Right lobe of liver (tissue), 4 donors: ENCODE measurements around the gene SPIN4.

Experiments used
- CTCF ChIP-seq, 4 donors: fragments of 200-600 bp in 3 of 4; fragments of 450-650 bp in 1 of 4; IDR thresholded peaks; one replicate each; pipeline versions ENCODE4 v1.5.1 to v1.8.0; 2016 to 2022; ENCODE audit warnings: antibody characterized with exemption in 4 of 4, mild to moderate bottlenecking in 2 of 4
- POLR2A ChIP-seq: fragments of 450-650 bp; IDR thresholded peaks from one replicate; pipeline ENCODE4 v1.6.1; 2017; ENCODE audit warnings: antibody characterized with exemption, mild to moderate bottlenecking
- donor health status: DM: no; HTN: no; CAD: no.
- donor health status: DM: no; HTN: no; CAD: no.
- donor health status: DM: no; HTN: yes; CAD: no.

GRCh38 chrX:63394872-63395271 is 43.7 kb upstream of the SPIN4 start:
- no peak for TF ChIP-seq CTCF (IDR thresholded peaks at IDR 0.05)
- TF ChIP-seq POLR2A: no peak
